IMR-90 (cell line): ENCODE measurements around the gene KIF12. TPM values are rescaled to one million over a fixed set of nuclear protein-coding genes. Genes with fewer than 3 reads are reported as not detected.
A peak's percentile ranks its signal among the peaks of the same experiment; 100 is the strongest.

Experiments used
- ATAC-seq: fragments of 200-7000 bp; cut with Tn5 transposase; 2 replicates; pipeline ENCODE4 v1.9.1; 2020; ENCODE audit warnings: low read depth, mild to moderate bottlenecking, moderate library complexity
- BruUV-seq: library from RNA; stranded (reverse); fragments of 400-500 nt; replicated peaks from 2 replicates; lab custom pipeline; 2021; lab: Mats Ljungman, UMichigan
- CTCF ChIA-PET: fragments of 300-600 bp; formaldehyde crosslinking; extraction: SDS; loops from one replicate; lab custom pipeline; 2021; ENCODE audit warnings: antibody characterized with exemption; lab: Yijun Ruan, JAX
- POLR2A ChIA-PET: fragments of 300-600 bp; sonication (Branson Sonifier 250); formaldehyde crosslinking; loops from one replicate; lab custom pipeline; 2022; ENCODE audit warnings: antibody characterized with exemption; ENCODE audit not compliant: unreplicated experiment; lab: Charles Lee
- DNase-seq: peaks from one replicate; pipeline ENCODE4 v3.0.0; 2013
- H2AFZ ChIP-seq: replicated peaks from 2 replicates; pipeline ENCODE3; 2013; ENCODE audit warnings: low read length, mild to moderate bottlenecking; ENCODE audit not compliant: poor library complexity
- H2AK5ac ChIP-seq: 2 replicates; pipeline ENCODE4 v1.6.1; 2013; ENCODE audit warnings: low read depth, low read length, inconsistent platforms
- H2AK9ac ChIP-seq: replicated peaks from 2 replicates; pipeline ENCODE3; 2013; ENCODE audit warnings: mild to moderate bottlenecking, low read depth, low read length, moderate library complexity; ENCODE audit not compliant: poor library complexity
- H2BK120ac ChIP-seq: 2 replicates; pipeline ENCODE4 v1.6.1; 2013; ENCODE audit warnings: low read depth, low read length, inconsistent platforms
- H2BK15ac ChIP-seq: 3 replicates; pipeline ENCODE4 v1.6.1; 2013; ENCODE audit warnings: low read depth, low read length, inconsistent platforms
- H2BK20ac ChIP-seq: 2 replicates; pipeline ENCODE4 v1.6.1; 2013; ENCODE audit warnings: low read depth, mild to moderate bottlenecking, inconsistent platforms, low read length, moderate library complexity
- H2BK5ac ChIP-seq: 2 replicates; pipeline ENCODE4 v1.6.1; 2013; ENCODE audit warnings: mild to moderate bottlenecking, low read depth, low read length, inconsistent platforms; ENCODE audit not compliant: poor library complexity, severe bottlenecking
- H3K14ac ChIP-seq: replicated peaks from 2 replicates; pipeline ENCODE4 v1.6.1; 2013; ENCODE audit warnings: low read depth, low read length, inconsistent platforms
- H3K18ac ChIP-seq: 2 replicates; pipeline ENCODE4 v1.6.1; 2013; ENCODE audit warnings: low read depth, low read length, control low read depth
- H3K23ac ChIP-seq: 2 replicates; pipeline ENCODE4 v1.6.1; 2013; ENCODE audit warnings: low read depth, low read length, inconsistent platforms
- H3K27ac ChIP-seq: 2 replicates; pipeline ENCODE4 v1.5.1; 2013; ENCODE audit warnings: mild to moderate bottlenecking, control low read depth, low read length; ENCODE audit not compliant: insufficient read depth
- H3K27me3 ChIP-seq: 2 replicates; pipeline ENCODE4 v1.6.1; 2013; ENCODE audit warnings: low read length; ENCODE audit not compliant: control insufficient read depth, insufficient read depth
- H3K36me3 ChIP-seq: 2 replicates; pipeline ENCODE4 v1.6.1; 2013; ENCODE audit warnings: low read length, mixed read lengths; ENCODE audit not compliant: control insufficient read depth, insufficient read depth
- H3K4ac ChIP-seq: 2 replicates; pipeline ENCODE4 v1.6.1; 2013; ENCODE audit warnings: low read depth, low read length, inconsistent platforms
- H3K4me1 ChIP-seq: 2 replicates; pipeline ENCODE4 v1.6.1; 2013; ENCODE audit warnings: low read length, mixed read lengths; ENCODE audit not compliant: control insufficient read depth, insufficient read depth
- H3K4me2 ChIP-seq: 2 replicates; pipeline ENCODE4 v1.6.1; 2013; ENCODE audit warnings: low read depth, mild to moderate bottlenecking, control low read depth, low read length, moderate library complexity
- H3K4me3 ChIP-seq: 2 replicates; pipeline ENCODE4 v1.5.1; 2013; ENCODE audit warnings: low read depth, mild to moderate bottlenecking, control low read depth, low read length, moderate library complexity; ENCODE audit not compliant: insufficient read depth
- H3K56ac ChIP-seq: 2 replicates; pipeline ENCODE4 v1.6.1; 2013; ENCODE audit warnings: low read length, inconsistent platforms; ENCODE audit not compliant: insufficient read depth; ENCODE audit errors: extremely low read depth
- H3K79me1 ChIP-seq, 2 experiments: 2 replicates each; pipeline ENCODE4 v1.6.1; 2013; ENCODE audit warnings: low read length in 2 of 2, inconsistent platforms in 1 of 2, low read depth in 1 of 2
- H3K9ac ChIP-seq: 2 replicates; pipeline ENCODE4 v1.6.1; 2013; ENCODE audit warnings: low read depth, low read length, control low read depth
- H3K9me1 ChIP-seq: 2 replicates; pipeline ENCODE4 v1.6.1; 2013; ENCODE audit warnings: low read length, inconsistent platforms; ENCODE audit not compliant: insufficient read depth
- H3K9me3 ChIP-seq: 2 replicates; pipeline ENCODE4 v1.6.1; 2013; ENCODE audit warnings: low read length; ENCODE audit not compliant: control insufficient read depth, insufficient read depth
- H4K20me1 ChIP-seq: 2 replicates; pipeline ENCODE4 v1.6.1; 2013; ENCODE audit warnings: low read length, inconsistent platforms; ENCODE audit not compliant: insufficient read depth
- H4K5ac ChIP-seq: 2 replicates; pipeline ENCODE4 v1.6.1; 2013; ENCODE audit warnings: mild to moderate bottlenecking, low read depth, low read length, control low read depth
- H4K8ac ChIP-seq, 2 experiments: 2 replicates each; pipeline ENCODE4 v1.6.1; 2013; ENCODE audit warnings: low read depth in 2 of 2, low read length in 2 of 2, control low read depth in 1 of 2, inconsistent platforms in 1 of 2
- H4K91ac ChIP-seq: 2 replicates; pipeline ENCODE4 v1.6.1; 2013; ENCODE audit warnings: low read depth, low read length, inconsistent platforms; ENCODE audit not compliant: insufficient read depth
- MAZ ChIP-seq: IDR thresholded peaks from 2 replicates; pipeline ENCODE4 v1.6.1; 2012; ENCODE audit warnings: low read depth, mild to moderate bottlenecking, low read length, improper control_type of control experiment, moderate library complexity, borderline replicate concordance
- NFE2L2 ChIP-seq: fragments of 150-350 bp; IDR thresholded peaks from 2 replicates; pipeline ENCODE4 v1.6.1; 2016; ENCODE audit warnings: low read depth, mild to moderate bottlenecking, low read length
- RAD21 ChIP-seq: IDR thresholded peaks from 2 replicates; pipeline ENCODE4 v1.6.1; 2012; ENCODE audit warnings: low read length, improper control_type of control experiment
- SMC3 ChIP-seq: fragments of 150-350 bp; IDR thresholded peaks from 2 replicates; pipeline ENCODE4 v1.6.1; 2016; ENCODE audit warnings: low read depth, mild to moderate bottlenecking, antibody characterized with exemption, low read length, moderate library complexity
- WGBS, 2 experiments: methylation state at CpG; one replicate each; pipeline versions ENCODE4 v1.1.5 to v1.1.7; 2013; ENCODE audit warnings: missing lambda C conversion rate in 2 of 2; ENCODE audit not compliant: insufficient read length in 1 of 2; ENCODE audit errors: extremely low coverage in 2 of 2; 5-methylcytosine and 5-hydroxymethylcytosine counted together
- dilution Hi-C: fragments of 300-500 bp; cut with HindIII; formaldehyde crosslinking; loops from one replicate; pipeline ENCODE4 v1.14.3; 2018; ENCODE audit warnings: low sequenced_read_pairs; ENCODE audit not compliant: unreplicated experiment
- in situ Hi-C: fragments of 300-500 bp; cut with MboI; formaldehyde crosslinking; loops from 3 replicates; pipeline ENCODE4 v1.14.3; 2019; ENCODE audit warnings: low sequenced_read_pairs, inconsistent platforms, mixed read lengths
- intact Hi-C: fragments of 100-400 bp; cut with micrococcal nuclease; formaldehyde crosslinking; loops from 2 replicates; pipeline ENCODE4 v1.10.0; 2022
- polyA plus RNA-seq, 3 experiments: library from polyadenylated mRNA; depleted of rRNA; stranded (reverse); fragments of >200 nt; gene quantifications; 2 replicates each; pipeline ENCODE4 v1.2.3, GENCODE V29; 2012; ENCODE audit warnings: low replicate concordance in 1 of 3
- total RNA-seq: library from RNA; depleted of rRNA; stranded (reverse); fragments of >200 nt; gene quantifications from 2 replicates; pipeline ENCODE4 v1.2.3, GENCODE V29; 2012
- TF ChIP-seq, protein P1 (sequence below): conservative IDR thresholded peaks from 2 replicates; pipeline ENCODE4 v1.5.1; 2012; ENCODE audit warnings: mild to moderate bottlenecking, low read depth, low read length, improper control_type of control experiment

KIF12 gene
- total and polyA plus RNA-seq, 2 of the 4 experiments (the other 2 are of a cell fraction) = not detected

DNA sequence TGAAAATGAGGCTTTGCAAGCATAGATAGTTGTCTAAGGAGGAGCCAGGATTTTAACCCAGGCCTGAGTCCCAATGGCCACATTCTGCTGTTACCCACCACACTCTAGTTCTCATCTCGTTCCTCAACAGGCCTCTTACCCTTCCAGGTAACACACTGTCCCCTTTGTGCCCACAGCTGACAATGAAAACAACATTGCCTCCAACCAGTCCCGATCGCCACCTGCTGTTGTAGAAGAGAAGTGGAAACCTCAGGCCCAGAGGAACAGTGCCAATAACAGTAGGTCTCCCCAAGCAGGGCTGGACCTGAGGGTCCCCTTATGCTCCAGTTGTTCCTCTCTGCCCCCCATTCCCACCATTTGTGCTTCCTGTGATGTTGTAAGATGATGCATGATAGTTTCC is 51.4 kb downstream of the KIF12 start:
- Histone ChIP-seq H3K9me3 (no peaks in the 10 kb centered on the region), H2AK9ac (peak overlapping the region; percentile 9), H3K18ac (no peak overlapping the region), H3K27ac (no peak overlapping the region), H3K4me1 (no peaks in the 10 kb centered on the region), H3K36me3 (peaks cover 44% of the 10 kb centered on the region), H3K14ac (no peak overlapping the region), H3K79me1 (peaks cover 0 to 13% of the 10 kb centered on the region in 2 experiments; a peak in 2 of 4 replicates), H3K9ac (no peak overlapping the region), H4K91ac (no peak overlapping the region), H3K23ac (no peak overlapping the region), H3K4me3 (no peak overlapping the region), H4K5ac (no peak overlapping the region), H2AK5ac (no peak overlapping the region), H2BK20ac (no peak overlapping the region), H2AFZ (no peak overlapping the region), H4K20me1 (peaks cover 3% of the 10 kb centered on the region; the same call in 1 of the 2 replicates), H3K4me2 (no peak overlapping the region), H4K8ac (no peak overlapping the region), H3K56ac (no peak overlapping the region), H3K27me3 (no peaks in the 10 kb centered on the region), H2BK120ac (no peak overlapping the region), H2BK5ac (no peak overlapping the region), H2BK15ac (no peak overlapping the region), H3K9me1 (peaks cover 10% of the 10 kb centered on the region), H3K4ac (no peak overlapping the region)
- DNase-seq = no peak
- intact Hi-C loops (no loop called here), dilution Hi-C loops (no loop called here), in situ Hi-C loops (no loop called here)
- no CpG with 5 or more reads among the region's 3 CpGs for WGBS, 2 experiments
- ChIA-PET POLR2A (no interaction called here), CTCF (no interaction called here)
- TF ChIP-seq MAZ (no peak), NFE2L2 (no peak), RAD21 (peak; percentile 29; the same call in 1 of the 2 replicates), SMC3 (peak; percentile 30; the same call in 1 of the 2 replicates)
- TF ChIP-seq, protein P1, sequence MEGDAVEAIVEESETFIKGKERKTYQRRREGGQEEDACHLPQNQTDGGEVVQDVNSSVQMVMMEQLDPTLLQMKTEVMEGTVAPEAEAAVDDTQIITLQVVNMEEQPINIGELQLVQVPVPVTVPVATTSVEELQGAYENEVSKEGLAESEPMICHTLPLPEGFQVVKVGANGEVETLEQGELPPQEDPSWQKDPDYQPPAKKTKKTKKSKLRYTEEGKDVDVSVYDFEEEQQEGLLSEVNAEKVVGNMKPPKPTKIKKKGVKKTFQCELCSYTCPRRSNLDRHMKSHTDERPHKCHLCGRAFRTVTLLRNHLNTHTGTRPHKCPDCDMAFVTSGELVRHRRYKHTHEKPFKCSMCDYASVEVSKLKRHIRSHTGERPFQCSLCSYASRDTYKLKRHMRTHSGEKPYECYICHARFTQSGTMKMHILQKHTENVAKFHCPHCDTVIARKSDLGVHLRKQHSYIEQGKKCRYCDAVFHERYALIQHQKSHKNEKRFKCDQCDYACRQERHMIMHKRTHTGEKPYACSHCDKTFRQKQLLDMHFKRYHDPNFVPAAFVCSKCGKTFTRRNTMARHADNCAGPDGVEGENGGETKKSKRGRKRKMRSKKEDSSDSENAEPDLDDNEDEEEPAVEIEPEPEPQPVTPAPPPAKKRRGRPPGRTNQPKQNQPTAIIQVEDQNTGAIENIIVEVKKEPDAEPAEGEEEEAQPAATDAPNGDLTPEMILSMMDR = peak; percentile 20; the same call in 1 of the 2 replicates
- no TSS peak for BruUV-seq
- ATAC-seq = no peak
